ENCODE data around the gene ATE1. TPM values are rescaled to one million over a fixed set of nuclear protein-coding genes. Genes with fewer than 3 reads are reported as not detected.

Gene ATE1
- total RNA-seq, 3 donors from 2014 or later: 25.0 to 46.8 (median 29.5) TPM

- DNase-seq (ENCODE audit: low spot score in 2 of 2): no peak
- no peaks in the 10 kb centered on the region for H3K9me3 ChIP-seq
- H3K27ac ChIP-seq: no peak overlapping the region
- no peaks in the 10 kb centered on the region for H3K36me3 ChIP-seq
- H3K27me3 ChIP-seq: no peaks in the 10 kb centered on the region
- intact Hi-C loops (cut with DNase I; ENCODE audit: low total_unique reads): no loop called here
- H3K4me1 ChIP-seq: no peaks in the 10 kb centered on the region
- H3K4me3 ChIP-seq: no peak overlapping the region
- TF ChIP-seq POLR2AphosphoS5 (IDR thresholded peaks at IDR 0.05) (no peak), CTCF (IDR thresholded peaks at IDR 0.05) (no peak), POLR2A (IDR thresholded peaks at IDR 0.05) (no peak)
These were observed 119.0 kb downstream of the ATE1 start for GRCh38 chr10:121808835-121809234.

- TF ChIP-seq POLR2A (IDR thresholded peaks at IDR 0.05) (no peak), POLR2AphosphoS5 (IDR thresholded peaks at IDR 0.05) (no peak), CTCF (IDR thresholded peaks at IDR 0.05) (no peak)
- no peak overlapping the region for H3K4me3 ChIP-seq
These were observed 123.4 kb downstream of the ATE1 start for GRCh38 chr10:121804460-121804859.

GRCh38 chr10:121803611-121804010 is 124.2 kb downstream of the ATE1 start:
- TF ChIP-seq POLR2A (IDR thresholded peaks at IDR 0.05) (no peak), CTCF (IDR thresholded peaks at IDR 0.05) (no peak), POLR2AphosphoS5 (IDR thresholded peaks at IDR 0.05) (no peak)
- Histone ChIP-seq H3K27me3 (no peaks in the 10 kb centered on the region), H3K27ac (no peak overlapping the region), H3K36me3 (no peaks in the 10 kb centered on the region), H3K4me3 (no peak overlapping the region), H3K4me1 (no peaks in the 10 kb centered on the region), H3K9me3 (no peaks in the 10 kb centered on the region)
- DNase-seq (ENCODE audit: low spot score in 2 of 2): no peak
- intact Hi-C loops (cut with DNase I; ENCODE audit: low total_unique reads): no loop called here

More at GRCh38 chr10:121804460-121804859, 123.4 kb downstream of the ATE1 start:
- Histone ChIP-seq H3K4me1 (no peaks in the 10 kb centered on the region), H3K27ac (no peak overlapping the region), H3K9me3 (no peaks in the 10 kb centered on the region), H3K36me3 (no peaks in the 10 kb centered on the region), H3K27me3 (no peaks in the 10 kb centered on the region)
- intact Hi-C loops (cut with DNase I; ENCODE audit: low total_unique reads): no loop called here
- no peak for DNase-seq (ENCODE audit: low spot score in 2 of 2)

- no peaks in the 10 kb centered on the region for H3K27me3 ChIP-seq
- no peaks in the 10 kb centered on the region for H3K9me3 ChIP-seq
- no peak overlapping the region for H3K4me3 ChIP-seq
- no peak overlapping the region for H3K27ac ChIP-seq
- H3K4me1 ChIP-seq: no peaks in the 10 kb centered on the region
- H3K36me3 ChIP-seq: no peaks in the 10 kb centered on the region
- TF ChIP-seq POLR2A (IDR thresholded peaks at IDR 0.05): no peak
- TF ChIP-seq POLR2AphosphoS5 (IDR thresholded peaks at IDR 0.05): no peak
- no peak for TF ChIP-seq CTCF (IDR thresholded peaks at IDR 0.05)
- intact Hi-C loops (cut with DNase I; ENCODE audit: low total_unique reads): no loop called here
- DNase-seq (ENCODE audit: low spot score in 2 of 2): no peak
These were observed 127.0 kb downstream of the ATE1 start for GRCh38 chr10:121800831-121801230.

GRCh38 chr10:121800146-121800545 is 127.7 kb downstream of the ATE1 start:
- no peaks in the 10 kb centered on the region for H3K4me1 ChIP-seq
- H3K27ac ChIP-seq: no peak overlapping the region
- no peaks in the 10 kb centered on the region for H3K36me3 ChIP-seq
- TF ChIP-seq CTCF (IDR thresholded peaks at IDR 0.05) (no peak), POLR2A (IDR thresholded peaks at IDR 0.05) (no peak)
- intact Hi-C loops (cut with DNase I; ENCODE audit: low total_unique reads): no loop called here
- H3K9me3 ChIP-seq: no peaks in the 10 kb centered on the region
- no peak overlapping the region for H3K4me3 ChIP-seq
- no peaks in the 10 kb centered on the region for H3K27me3 ChIP-seq
- DNase-seq (ENCODE audit: low spot score in 2 of 2): no peak

Data from breast epithelium (tissue), 4 donors.